HuH-7.5 (cell line): ENCODE measurements around the gene TBC1D22B.

Experiments used
- DNase-seq: peaks from one replicate; pipeline ENCODE4 v3.0.0; 2011; ENCODE audit warnings: low spot score

TBC1D22B gene

DNA sequence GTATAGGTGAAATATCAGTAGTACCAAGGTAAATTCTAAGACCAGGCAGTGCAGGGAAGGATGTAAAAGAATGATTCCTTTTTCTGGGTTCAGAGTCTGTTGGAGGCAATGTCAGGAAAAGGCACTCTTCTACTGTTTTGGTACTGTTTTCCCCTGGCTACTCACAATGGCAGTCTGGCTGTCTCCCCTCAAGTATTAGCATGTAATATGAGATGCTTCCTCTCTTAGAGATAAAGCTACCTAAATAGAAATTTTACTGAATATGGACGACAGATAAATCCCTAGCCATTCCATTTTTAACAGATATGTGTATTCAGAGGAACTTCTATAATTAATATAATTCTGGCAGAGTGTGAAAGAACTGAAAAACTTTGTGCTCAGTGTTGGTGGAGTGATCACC lies 99.7 kb downstream of the TBC1D22B start:
- no peak for DNase-seq

DNA sequence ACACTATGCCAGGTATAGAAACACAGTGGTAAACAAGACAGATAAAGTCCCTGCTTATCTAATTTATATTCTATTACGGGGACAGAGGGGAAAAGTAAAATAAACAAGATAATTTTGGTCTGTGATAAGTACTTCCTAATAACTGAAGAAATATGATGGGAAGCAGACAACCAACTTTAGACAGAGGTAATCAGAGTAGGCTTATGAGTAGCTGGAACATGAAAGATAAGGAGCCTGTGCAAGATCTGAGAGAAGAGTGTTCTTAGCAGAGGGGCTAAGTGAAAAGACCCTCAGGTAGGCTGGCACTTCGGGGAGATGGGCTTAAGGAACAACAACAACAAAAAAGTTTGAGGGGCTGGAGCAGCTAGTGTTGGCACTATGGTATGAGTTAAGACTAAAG lies 100.3 kb downstream of the TBC1D22B start:
- DNase-seq = no peak

DNA sequence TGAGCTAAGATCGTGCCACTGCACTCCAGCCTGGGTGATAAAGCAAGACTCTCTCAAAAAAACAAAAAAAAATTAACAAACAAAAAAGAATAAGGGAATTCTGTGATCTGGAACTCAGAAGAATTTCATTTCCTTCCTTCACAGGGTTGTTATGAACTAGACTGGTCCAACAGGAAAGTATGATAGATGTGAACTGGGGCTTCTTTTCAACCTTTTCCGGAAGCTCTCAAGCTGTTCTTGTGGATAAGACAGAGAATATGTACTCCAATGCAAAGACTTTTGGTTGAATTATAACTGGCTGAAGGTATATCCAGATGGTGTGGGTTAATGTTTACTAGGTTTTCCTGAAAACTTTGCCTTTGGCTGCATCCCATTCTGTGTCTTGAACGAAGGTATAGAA lies 101.5 kb downstream of the TBC1D22B start:
- DNase-seq = no peak

DNA sequence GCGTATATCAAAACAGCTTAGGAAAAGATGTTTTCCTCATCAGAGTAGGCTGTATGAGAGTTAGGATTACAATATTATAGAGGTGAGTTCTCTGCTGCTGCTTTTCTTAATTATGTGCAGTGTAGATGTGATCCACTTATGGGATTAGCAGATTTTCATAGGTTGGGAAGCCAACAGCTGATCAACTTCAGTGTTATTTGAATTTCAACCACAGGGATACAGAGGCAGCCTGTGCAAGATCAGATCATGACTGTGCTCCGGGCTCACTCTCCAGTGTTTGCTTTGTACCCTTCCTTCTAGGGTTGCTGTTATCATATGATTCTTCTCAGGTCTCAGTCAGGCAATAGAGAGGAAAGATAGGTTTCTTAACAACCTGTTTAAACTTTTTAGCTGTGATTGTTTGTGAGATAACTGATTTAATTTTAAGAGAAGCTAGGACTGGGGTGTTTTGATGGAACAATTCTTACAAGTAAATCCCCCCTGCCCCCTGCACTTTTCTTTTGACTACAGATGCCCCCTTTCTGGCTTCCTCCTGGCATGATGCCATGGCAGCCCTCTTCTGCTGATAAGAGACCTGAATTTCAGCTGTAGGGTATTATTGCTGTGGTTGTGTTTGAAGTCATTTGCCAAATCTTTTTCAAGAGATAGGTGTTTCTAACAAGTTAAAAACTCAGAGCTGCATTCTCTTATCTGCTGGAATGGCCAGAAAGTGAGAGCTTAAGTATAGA lies 104.7 kb downstream of the TBC1D22B start:
- no peak for DNase-seq

DNA sequence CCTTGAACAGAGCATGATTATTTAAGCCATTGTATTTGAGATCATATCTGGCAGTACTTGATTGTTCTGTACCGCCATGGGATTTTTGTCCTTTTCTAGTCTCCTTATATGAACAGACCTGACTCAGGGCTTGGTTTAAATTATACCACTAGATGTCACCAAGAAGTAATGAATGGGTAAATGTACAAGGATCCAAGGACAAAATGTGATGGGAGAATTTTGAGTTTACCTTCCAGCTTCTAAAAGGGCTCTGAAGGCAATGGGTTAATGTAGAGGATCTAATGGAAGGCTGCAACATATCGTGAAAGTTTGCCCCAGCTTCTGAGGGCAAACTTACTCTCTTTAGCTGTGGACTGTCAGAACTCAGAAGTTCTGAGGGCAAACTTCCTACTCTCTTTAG lies 108.2 kb downstream of the TBC1D22B start:
- DNase-seq = no peak

DNA sequence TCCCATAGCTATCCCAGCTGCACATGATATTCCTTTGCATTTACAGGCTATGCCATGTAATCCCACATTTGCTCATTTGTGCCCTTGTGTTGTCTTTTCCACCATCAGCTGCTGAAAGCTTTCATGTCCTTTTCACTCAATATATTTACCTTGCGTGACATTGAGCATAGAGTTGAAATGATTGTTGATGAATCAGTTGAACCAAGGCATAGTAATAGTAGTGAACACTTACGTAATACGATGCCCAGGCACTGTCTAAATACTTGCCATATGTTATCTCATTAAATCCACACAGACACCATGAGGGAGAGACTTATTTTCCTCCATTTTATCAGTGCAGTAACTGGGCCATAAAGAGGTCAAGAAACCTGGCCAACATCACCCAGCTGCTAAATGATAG lies 109.3 kb downstream of the TBC1D22B start:
- no peak for DNase-seq

DNA sequence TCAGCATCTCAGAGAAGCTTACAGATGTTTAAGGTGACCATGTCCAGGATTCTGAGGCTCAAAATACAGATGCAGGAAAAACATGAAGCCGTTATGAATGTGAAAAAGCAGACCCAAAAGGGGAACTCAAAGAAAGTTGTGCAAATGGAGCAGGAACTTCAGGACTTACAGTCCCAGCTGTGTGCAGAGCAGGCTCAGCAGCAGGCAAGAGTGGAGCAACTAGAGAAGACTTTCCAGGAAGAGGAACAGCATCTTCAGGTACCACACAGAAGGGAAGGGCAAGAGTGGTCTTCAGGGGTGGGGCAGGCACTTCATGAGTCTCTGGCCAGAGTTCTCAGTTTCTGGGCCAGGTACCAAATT lies 111.4 kb downstream of the TBC1D22B start:
- no peak for DNase-seq

DNA sequence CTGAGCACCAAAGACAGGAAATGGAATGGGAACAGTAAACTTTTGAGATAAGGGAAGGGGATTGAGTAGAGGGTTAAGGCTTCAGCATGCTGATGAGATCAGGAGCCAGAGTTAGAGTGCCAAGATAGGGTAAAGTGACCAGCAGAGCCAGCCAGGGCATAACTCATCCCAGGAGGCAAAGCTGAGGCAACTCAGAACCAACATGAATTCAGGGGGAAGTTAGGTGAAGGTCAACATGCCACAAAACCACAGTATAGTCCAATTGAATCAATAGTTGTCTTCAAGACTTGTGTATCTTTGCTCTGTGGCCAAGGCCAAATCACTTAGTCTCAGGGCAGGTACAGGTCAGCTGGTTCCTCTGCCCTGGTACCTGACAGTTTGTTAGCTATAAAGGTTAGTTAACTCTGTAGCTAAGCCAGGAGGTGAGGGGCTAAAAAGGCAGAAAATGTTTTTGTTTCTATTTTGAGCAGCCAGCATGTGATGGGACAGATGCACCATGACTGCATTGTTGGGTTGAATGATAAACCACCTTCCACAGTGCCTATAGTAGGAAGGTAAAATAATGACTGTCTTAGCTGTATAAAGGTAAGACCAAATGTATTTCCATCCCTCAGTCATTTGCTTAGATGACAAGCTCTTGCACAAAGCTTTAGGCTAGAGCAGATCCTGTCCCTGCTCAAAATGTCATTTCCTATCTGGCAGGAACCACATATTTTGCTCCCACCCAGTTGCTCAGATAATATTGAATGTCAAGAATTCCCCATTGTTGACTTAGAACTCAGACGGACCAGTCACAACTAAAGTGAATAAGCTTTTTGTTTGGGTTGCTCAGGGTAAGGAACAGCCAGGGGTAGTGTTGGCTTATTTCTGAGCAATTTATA lies 112.0 kb downstream of the TBC1D22B start:
- no peak for DNase-seq

DNA sequence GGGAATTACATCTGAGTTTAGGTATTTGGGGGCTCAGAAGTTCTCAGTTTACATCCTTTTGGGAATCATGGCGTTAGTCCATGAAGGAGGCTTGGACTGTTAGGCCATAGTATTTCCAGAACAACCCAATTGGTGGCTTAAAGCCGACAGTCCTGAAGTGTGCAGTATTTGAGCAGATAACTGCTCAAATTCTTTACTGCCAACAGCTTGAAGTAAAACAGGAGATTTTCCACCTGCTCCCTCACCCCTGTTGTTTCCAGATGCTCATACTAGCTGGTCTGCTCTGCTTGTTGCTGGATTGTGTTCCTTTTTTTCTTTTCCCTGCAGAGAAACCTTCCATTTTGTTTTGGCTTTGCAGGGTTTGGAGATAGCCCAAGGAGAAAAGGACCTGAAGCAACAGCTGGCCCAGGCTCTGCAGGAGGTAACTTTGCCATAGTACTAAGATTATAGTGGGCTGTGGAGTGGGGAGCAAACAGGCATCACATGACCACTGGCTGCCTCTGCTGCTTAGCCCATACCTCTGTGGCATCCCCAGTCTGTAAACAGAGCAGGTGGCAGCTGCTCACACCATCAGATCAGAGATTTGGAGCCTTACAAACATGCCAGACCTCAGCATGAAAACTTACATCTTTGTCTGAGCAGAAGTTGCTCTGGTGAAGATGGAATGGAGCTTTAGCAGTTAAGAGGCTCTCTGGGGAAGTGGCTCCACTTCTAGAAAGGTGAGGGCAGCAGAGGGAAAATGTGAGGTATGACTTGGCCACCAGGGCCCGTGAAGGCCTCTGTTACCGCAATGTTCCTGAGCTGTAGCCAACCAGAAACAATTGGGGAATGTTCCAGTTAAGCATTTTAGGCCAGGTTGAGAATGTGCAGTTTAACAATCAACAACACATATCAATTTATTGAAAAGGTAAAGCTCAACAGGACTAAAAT lies 113.8 kb downstream of the TBC1D22B start:
- DNase-seq = no peak

DNA sequence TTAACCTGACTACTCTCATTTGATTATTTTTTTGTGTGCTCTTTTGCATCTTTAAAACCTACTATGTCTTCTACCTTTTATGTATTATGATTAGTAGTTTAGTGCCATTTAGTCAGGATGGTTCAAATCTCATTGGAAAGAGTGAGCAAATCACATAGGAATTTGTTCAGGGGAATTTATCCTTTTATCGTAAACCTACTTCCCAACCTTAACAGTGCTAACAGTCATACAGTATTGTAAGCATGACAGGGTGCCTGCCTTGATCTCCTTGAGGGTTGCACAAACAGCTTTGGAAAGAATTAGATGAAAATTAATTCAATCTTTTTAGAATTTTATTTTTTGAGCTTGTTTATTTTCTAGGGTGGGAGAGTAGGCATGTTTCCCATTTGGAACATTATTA lies 114.5 kb downstream of the TBC1D22B start:
- DNase-seq = no peak

DNA sequence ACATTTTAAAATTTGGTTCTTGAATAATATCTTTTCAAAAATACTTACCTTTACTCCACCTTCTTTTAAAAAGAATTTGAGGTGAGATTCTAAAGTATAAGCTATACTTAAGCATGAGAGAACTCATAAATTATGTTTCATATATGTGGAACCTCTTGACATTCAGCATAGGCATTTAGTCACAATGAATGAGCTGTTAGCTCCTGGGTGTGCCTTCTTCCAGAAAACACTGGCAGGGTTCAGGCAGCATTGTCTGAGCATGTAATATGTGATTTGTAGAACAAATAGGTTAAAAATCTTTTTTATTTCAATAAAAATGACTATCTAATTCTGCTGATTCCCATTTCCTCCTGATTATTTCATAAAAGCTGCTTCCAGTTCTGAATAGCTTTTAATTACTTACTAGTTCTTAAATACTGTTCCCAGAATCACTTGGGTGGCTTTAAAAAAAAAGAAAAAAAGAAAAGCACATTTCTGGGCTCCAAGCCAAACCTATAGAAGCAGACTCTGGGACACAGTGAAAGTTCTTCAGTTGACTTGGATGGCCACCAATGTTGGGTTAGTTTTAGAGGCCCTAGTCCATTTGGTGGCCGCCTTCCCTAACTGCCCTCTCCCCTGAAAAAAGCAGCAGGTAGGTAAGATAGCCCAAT lies 116.4 kb downstream of the TBC1D22B start:
- DNase-seq = no peak

DNA sequence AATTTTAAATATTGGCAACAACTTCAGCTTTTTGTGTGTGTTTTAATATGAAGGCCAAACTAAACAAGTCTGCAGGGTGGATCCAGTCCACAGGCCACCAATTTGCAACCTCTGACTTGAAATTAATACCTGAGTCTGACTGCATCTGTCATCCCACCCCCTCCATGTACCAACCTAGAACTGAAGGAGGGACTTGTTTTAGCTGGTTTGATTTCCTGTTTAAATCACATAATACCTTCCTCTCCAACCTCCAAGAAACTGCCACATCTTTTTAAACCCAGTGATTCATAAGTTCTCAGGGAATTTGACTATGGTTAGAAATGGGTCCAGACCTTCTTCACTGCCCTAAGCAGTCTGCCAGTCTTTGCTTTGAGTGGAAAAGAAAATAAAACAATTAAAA lies 117.8 kb downstream of the TBC1D22B start:
- DNase-seq = no peak

DNA sequence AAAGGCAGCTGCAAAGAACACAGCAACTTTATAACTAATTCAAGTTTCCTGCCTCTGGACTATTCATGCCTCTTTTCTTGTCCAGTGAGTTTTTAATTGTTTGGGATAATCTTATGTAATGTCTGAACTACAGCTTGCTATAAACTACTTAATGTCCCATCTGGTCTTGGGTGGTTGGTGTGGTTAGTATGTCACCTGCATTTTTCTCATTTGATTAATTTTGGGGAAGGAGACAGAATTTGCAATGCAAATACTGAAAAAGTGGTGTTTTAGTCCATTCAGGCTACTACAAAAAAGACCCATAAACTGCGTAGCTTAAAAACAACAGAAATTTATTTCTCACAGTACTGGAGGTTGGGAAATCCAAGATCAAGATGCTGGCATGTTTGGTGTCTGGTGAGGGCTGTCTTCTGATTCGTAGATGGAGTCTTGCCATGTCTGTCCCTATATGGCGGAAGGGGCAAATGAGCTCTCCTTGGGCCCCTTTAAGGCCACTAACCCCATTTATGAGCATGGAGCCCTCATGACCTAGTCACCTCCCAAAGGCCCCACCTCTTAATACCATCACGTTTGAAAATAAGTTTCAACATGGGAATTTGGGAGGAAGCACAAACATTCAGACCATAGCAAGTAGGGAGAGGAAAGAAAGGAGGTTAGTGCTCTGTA lies 118.6 kb downstream of the TBC1D22B start:
- no peak for DNase-seq

DNA sequence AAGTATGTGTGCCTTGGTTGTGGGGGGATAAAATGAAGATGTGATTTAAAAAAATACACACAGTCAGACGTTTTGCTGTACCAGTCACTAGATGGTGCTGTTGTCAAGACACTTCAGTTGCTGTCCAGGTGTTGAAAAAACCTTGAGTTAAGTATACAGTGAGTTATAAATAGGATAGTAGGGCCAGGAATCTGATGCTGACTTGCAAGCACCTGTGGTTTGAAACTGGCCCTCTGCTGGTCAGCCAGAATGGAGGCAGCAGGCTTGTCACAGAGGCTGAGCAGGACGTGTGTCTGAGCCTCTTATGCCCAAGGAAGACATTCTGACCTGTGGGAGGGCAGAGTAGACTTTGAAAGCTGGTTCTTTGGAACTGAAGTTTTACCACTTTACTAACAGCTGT lies 124.0 kb downstream of the TBC1D22B start:
- DNase-seq = peak; percentile 53
